GM03348 (cell line): ENCODE results near the gene SSPN.
A peak's percentile ranks its signal among the peaks of the same experiment; 100 is the strongest.
"Not testable (repeated sequence)": the region's sequence is repeated elsewhere in the genome, so short reads cannot be mapped to it uniquely, and the experiment has no call there.

Source experiments
- DNase-seq: peaks from one replicate; pipeline ENCODE4 v3.0.0; 2012; ENCODE audit warnings: low spot score

The SSPN gene

GRCh38 chr12:26229910-26230309 is 34.5 kb downstream of the SSPN start:
- DNase-seq = no peak

GRCh38 chr12:26231470-26231869 is 36.1 kb downstream of the SSPN start:
- DNase-seq = no peak

GRCh38 chr12:26231921-26232320 is 36.5 kb downstream of the SSPN start:
- no peak for DNase-seq

- peak; percentile 38 for DNase-seq
Observed at GRCh38 chr12:26233631-26234030, 38.3 kb downstream of the SSPN start.

GRCh38 chr12:26235465-26235864 is 40.1 kb downstream of the SSPN start:
- DNase-seq = not testable (repeated sequence)

- DNase-seq = peak; percentile 50
Observed at GRCh38 chr12:26238341-26239121, 43.2 kb downstream of the SSPN start.

GRCh38 chr12:26239122-26239851 is 43.9 kb downstream of the SSPN start:
- peak; percentile 94 for DNase-seq

- no peak for DNase-seq
Observed at GRCh38 chr12:26239852-26240815, 44.8 kb downstream of the SSPN start.

GRCh38 chr12:26241080-26241479 is 45.7 kb downstream of the SSPN start:
- no peak for DNase-seq

GRCh38 chr12:26242683-26243082 is 47.3 kb downstream of the SSPN start:
- DNase-seq = no peak

- no peak for DNase-seq
Observed at GRCh38 chr12:26244503-26244902, 49.1 kb downstream of the SSPN start.

- no peak for DNase-seq
Observed at GRCh38 chr12:26245175-26245942, 50.0 kb downstream of the SSPN start.

GRCh38 chr12:26246483-26247164 is 51.3 kb downstream of the SSPN start:
- no peak for DNase-seq

GRCh38 chr12:26247873-26248272 is 52.5 kb downstream of the SSPN start:
- DNase-seq = no peak

GRCh38 chr12:26250801-26251200 is 55.4 kb downstream of the SSPN start:
- peak; percentile 36 for DNase-seq

- no peak for DNase-seq
Observed at GRCh38 chr12:26251600-26251999, 56.2 kb downstream of the SSPN start.

- peak; percentile 35 for DNase-seq
Observed at GRCh38 chr12:26252946-26253345, 57.6 kb downstream of the SSPN start.

GRCh38 chr12:26255893-26256645 is 60.7 kb downstream of the SSPN start:
- DNase-seq = no peak

GRCh38 chr12:26264215-26264838 is 69.0 kb downstream of the SSPN start:
- DNase-seq = no peak

- no peak for DNase-seq
Observed at GRCh38 chr12:26265606-26266005, 70.2 kb downstream of the SSPN start.
